HFFc6 (cell line): Measurements from ENCODE around the gene NFIA. TPM values are rescaled to one million over a fixed set of nuclear protein-coding genes. Genes with fewer than 3 reads are reported as not detected.

Source experiments
- DNase-seq: peaks from one replicate; pipeline ENCODE4 v3.0.0-alpha.2; 2018
- H3K27ac Mint-ChIP-seq: 2 replicates; pipeline ENCODE4 v1.8.0; 2020; ENCODE audit warnings: mild to moderate bottlenecking, mixed read lengths
- H3K27me3 Mint-ChIP-seq: 2 replicates; pipeline ENCODE4 v1.8.0; 2021; ENCODE audit warnings: mild to moderate bottlenecking, moderate library complexity, mixed read lengths; ENCODE audit not compliant: insufficient read depth
- H3K36me3 Mint-ChIP-seq: 2 replicates; pipeline ENCODE4 v1.8.0; 2021; ENCODE audit warnings: low read depth, mixed read lengths
- H3K4me1 Mint-ChIP-seq: 2 replicates; pipeline ENCODE4 v1.8.0; 2020; ENCODE audit warnings: low read depth, mixed read lengths
- H3K4me3 Mint-ChIP-seq: 2 replicates; pipeline ENCODE4 v1.8.0; 2020; ENCODE audit warnings: mild to moderate bottlenecking, moderate library complexity, mixed read lengths
- H3K9me3 Mint-ChIP-seq: 2 replicates; pipeline ENCODE4 v1.8.0; 2020; ENCODE audit warnings: mild to moderate bottlenecking, mixed read lengths
- CTCF ChIP-seq: fragments of 200-600 bp; sonication (generic); IDR thresholded peaks from 2 replicates; pipeline ENCODE4 v1.5.0; 2021; ENCODE audit warnings: antibody characterized with exemption, mild to moderate bottlenecking
- total RNA-seq, 6 experiments: library from RNA; stranded (reverse); fragmentation: NEBNext Ultra II Directional; extraction: Animal tissue kit (Norgen Biotek cat#: 25700); gene quantifications; 2 replicates in 1 of 6; 3 replicates in 5 of 6; pipeline ENCODE4 v1.2.3, GENCODE V29; 2021

The NFIA gene
- total RNA-seq, 6 experiments from 2014 or later, result 8.5 to 11.3 (median 10.4) TPM

GRCh38 chr1:61130338-61131000 is 48.1 kb downstream of the NFIA start:
- Mint-ChIP-seq H3K36me3 (no peaks in the 10 kb centered on the region), H3K27me3 (peaks cover 4% of the 10 kb centered on the region), H3K27ac (no peak overlapping the region), H3K9me3 (no peaks in the 10 kb centered on the region), H3K4me3 (no peak overlapping the region), H3K4me1 (peaks cover 20% of the 10 kb centered on the region)
- no peak for DNase-seq
- TF ChIP-seq CTCF, result no peak

- Mint-ChIP-seq H3K27me3 (peaks cover 4% of the 10 kb centered on the region), H3K4me1 (peaks cover 20% of the 10 kb centered on the region), H3K36me3 (no peaks in the 10 kb centered on the region), H3K27ac (no peak overlapping the region), H3K9me3 (no peaks in the 10 kb centered on the region), H3K4me3 (no peak overlapping the region)
- no peak for DNase-seq
- no peak for TF ChIP-seq CTCF
Measured at GRCh38 chr1:61131248-61131647, 48.9 kb downstream of the NFIA start.

DNA sequence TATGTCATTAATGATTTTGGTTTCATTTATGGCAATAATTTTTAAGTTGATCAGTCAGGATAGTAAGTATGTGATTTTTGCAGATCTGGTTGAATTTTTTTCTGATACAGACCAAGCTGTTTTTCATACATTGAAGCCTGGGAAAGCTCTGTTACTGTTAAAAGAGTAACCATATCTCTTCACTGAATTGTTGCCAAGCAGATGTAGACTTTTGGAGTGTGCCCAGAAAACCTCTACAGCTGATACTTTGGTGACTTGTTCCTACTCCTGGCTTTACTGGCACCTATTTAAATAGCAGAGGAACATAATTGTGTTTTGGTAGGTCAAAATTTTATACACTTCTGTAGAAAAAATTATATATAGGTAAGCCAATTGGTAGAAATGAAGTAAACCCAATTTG is 49.4 kb downstream of the NFIA start:
- Mint-ChIP-seq H3K4me1 (peaks cover 20% of the 10 kb centered on the region), H3K4me3 (no peak overlapping the region), H3K27me3 (peaks cover 4% of the 10 kb centered on the region), H3K9me3 (no peaks in the 10 kb centered on the region), H3K27ac (peak overlapping the region; percentile 1; the same call in 1 of the 2 replicates), H3K36me3 (no peaks in the 10 kb centered on the region)
- no peak for TF ChIP-seq CTCF
- DNase-seq, result no peak

- DNase-seq, result peak; percentile 17
- H3K27me3 Mint-ChIP-seq, result no peaks in the 10 kb centered on the region; the same call in 1 of the 2 replicates
- TF ChIP-seq CTCF, result no peak
- H3K36me3 Mint-ChIP-seq, result no peaks in the 10 kb centered on the region
- H3K9me3 Mint-ChIP-seq, result no peaks in the 10 kb centered on the region
- H3K27ac Mint-ChIP-seq, result peak overlapping the region; percentile 1; the same call in 1 of the 2 replicates
- peak overlapping the region; percentile 47 for H3K4me3 Mint-ChIP-seq
- peaks cover 20% of the 10 kb centered on the region for H3K4me1 Mint-ChIP-seq
Measured at GRCh38 chr1:61132176-61132638, 49.8 kb downstream of the NFIA start.

DNA sequence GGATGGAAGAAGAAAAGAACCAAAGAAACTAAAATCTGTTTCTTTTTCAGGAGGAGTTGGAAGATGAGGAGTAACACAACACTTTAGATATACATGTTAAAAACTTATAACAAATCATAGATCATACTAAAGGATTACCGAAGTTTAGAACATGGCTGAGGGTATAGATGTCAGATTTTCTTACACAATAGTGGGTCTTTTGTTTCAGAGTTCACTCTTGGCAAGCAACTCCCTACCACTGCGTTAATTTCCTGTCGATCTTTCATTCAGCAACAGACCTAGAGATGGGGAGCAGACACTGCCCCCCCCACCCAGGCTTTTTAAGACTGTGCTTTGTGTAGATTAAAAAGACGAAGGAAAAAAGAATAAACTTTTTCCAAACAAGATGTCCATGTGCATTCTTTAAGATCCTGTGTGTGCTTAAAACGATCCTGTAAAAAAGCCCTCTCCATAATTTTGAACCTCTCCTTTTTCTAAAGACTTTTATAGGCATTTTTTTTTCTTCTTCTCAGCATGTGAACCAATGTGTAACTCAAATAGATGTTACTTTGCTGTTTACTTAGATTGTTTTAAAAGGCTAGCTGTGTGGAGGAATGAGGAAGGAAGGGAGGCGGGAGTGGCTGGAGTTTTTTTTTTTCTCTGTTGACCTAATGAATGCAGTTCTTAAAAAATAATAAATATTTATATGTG is 50.4 kb downstream of the NFIA start:
- H3K27ac Mint-ChIP-seq, result peak overlapping the region; percentile 1; the same call in 1 of the 2 replicates
- peak overlapping the region; percentile 47 for H3K4me3 Mint-ChIP-seq
- no peaks in the 10 kb centered on the region; the same call in 1 of the 2 replicates for H3K27me3 Mint-ChIP-seq
- no peaks in the 10 kb centered on the region for H3K9me3 Mint-ChIP-seq
- TF ChIP-seq CTCF, result no peak
- H3K36me3 Mint-ChIP-seq, result no peaks in the 10 kb centered on the region
- peaks cover 20% of the 10 kb centered on the region for H3K4me1 Mint-ChIP-seq
- no peak for DNase-seq
